ENCODE measurements around the gene CWC25.

- no peak for TF ChIP-seq CTCF (IDR thresholded peaks at IDR 0.05)
- TF ChIP-seq POLR2A (IDR thresholded peaks at IDR 0.05) = no peak
- TF ChIP-seq POLR2AphosphoS5 (IDR thresholded peaks at IDR 0.05) = no peak
Measured at GRCh38 chr17:38848939-38849605, 24.0 kb upstream of the CWC25 start.

Data from suprapubic skin (tissue), 4 donors.